ENCODE data around the gene F8A3. TPM values are rescaled to one million over a fixed set of nuclear protein-coding genes. Genes with fewer than 3 reads are reported as not detected.
"Not testable (repeated sequence)": the region's sequence is repeated elsewhere in the genome, so short reads cannot be mapped to it uniquely, and the experiment has no call there.

F8A3 gene
- total RNA-seq, result 27.1 and 27.4 TPM in 2 replicates

DNA sequence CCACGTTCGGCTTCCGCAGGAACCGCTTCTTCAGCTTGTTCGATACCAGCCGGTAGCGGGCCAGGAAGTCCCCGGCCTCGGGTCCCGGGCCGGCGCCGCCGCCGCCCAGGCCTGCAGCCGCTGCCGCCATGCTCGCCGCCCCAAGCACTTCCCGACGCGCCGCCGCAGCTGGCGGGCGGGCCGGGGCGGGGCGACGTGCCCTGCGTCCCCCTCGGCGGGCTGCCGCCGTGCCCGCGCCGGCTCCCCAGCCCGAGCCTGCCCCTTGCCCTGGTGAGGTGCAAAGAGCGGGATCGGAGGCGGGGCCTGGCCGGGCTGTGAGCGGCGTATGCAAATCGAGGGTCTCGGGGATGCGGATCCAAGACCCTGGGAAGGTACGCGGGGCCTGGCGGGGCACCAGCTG is at the start of gene F8A3:
TSS of gene F8A3 (minus strand) at position 150 of the 400 bp plus-strand sequence. CDS start at position 130, 20 bp downstream.
- H3K4me1 Mint-ChIP-seq (ENCODE audit: low read depth); H3K27me3 Mint-ChIP-seq (ENCODE audit: insufficient read depth); H3K9me3 Mint-ChIP-seq; DNase-seq (ENCODE audit: low spot score); intact Hi-C loops (cut with micrococcal nuclease); H3K27ac Mint-ChIP-seq; H3K36me3 Mint-ChIP-seq (ENCODE audit: low read depth); H3K4me3 Mint-ChIP-seq: not testable (repeated sequence)

DNA sequence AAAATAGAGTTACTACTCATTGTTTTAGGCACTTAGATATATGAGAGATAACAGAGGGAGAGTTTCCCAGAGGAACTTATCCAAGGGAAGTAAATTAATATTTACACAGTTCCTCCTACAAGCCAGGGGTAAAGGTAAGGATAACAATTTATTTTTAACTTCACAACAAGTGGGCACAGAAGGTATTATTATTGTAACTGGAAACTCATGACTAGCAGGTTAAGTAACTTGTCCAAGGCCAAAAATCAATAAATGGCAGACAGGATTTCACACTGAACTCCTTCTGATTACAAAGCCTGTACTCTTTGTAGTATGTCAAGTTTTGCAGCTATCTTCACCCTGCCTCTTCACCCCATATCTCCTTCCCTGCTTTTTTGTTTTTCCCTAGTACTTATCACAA is 46.9 kb upstream of the F8A3 start:
- Mint-ChIP-seq H3K4me3 (no peak overlapping the region), H3K4me1 (ENCODE audit: low read depth) (no peaks in the 10 kb centered on the region), H3K36me3 (ENCODE audit: low read depth) (peaks cover 18% of the 10 kb centered on the region), H3K27me3 (ENCODE audit: insufficient read depth) (no peaks in the 10 kb centered on the region), H3K9me3 (no peaks in the 10 kb centered on the region), H3K27ac (no peak overlapping the region)
- no peak for DNase-seq (ENCODE audit: low spot score)
- intact Hi-C loops (cut with micrococcal nuclease), result no loop called here

DNA sequence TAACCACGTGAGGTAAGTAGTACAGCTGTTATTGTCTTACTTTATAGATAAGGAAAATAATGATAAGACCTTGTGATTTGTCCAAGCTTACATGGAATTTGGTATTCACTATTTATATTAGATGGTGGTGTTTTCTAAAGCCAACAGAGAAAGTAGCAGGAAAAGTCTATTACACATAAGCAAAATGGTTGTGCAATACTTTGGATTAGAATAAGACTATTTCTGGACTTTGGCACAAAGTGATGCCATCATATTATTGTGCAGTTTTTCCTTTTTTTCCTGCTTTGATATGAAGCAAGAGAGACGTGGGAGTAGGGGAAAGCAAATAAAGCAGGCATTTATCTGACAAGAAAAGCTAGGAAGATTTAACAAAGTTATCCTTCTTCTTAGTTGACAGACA is 36.7 kb upstream of the F8A3 start:
- H3K9me3 Mint-ChIP-seq; H3K27me3 Mint-ChIP-seq (ENCODE audit: insufficient read depth); H3K4me1 Mint-ChIP-seq (ENCODE audit: low read depth); intact Hi-C loops (cut with micrococcal nuclease); DNase-seq (ENCODE audit: low spot score); H3K4me3 Mint-ChIP-seq; H3K36me3 Mint-ChIP-seq (ENCODE audit: low read depth); H3K27ac Mint-ChIP-seq: not testable (repeated sequence)

DNA sequence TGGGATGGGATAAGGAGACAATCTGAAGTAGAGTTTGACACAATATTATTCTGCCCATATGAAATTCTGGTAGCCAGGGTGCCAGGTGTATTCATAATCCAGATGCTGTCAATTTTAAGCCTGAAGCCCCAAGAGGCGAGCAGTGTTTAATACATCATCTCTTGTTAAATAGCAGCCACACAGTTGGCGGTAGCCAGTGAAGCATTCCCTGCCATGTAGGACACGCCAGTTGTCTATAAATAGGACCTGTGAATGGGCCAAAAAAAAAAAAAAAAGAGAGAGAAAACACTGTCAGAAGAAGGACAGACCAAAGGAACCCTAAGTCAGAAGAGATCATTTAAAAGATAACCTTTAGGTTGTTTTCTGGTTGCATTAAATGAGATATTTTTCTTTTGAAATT is 33.0 kb upstream of the F8A3 start:
- H3K9me3 Mint-ChIP-seq, H3K27ac Mint-ChIP-seq: not testable (repeated sequence)

DNA sequence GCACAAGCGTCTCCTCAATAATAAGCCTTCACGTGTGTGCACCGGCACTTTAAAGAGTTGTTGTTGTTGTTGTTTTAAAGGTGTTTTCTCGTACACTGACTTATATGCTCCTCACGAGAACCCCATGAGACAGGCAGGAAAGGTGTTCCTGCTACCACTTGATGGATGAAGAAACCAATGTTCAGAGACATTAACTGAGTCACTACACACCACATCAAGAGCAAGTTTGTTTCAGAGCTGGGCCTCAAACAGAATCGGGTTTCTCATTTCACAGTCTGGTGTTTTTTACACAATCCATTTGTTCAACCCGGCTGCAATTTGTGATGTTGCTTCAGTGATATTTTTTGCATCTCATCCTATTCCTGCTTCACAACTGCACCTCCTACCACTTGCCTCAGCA is 18.7 kb upstream of the F8A3 start:
- DNase-seq (ENCODE audit: low spot score); H3K4me1 Mint-ChIP-seq (ENCODE audit: low read depth); H3K4me3 Mint-ChIP-seq; intact Hi-C loops (cut with micrococcal nuclease); H3K9me3 Mint-ChIP-seq; H3K27me3 Mint-ChIP-seq (ENCODE audit: insufficient read depth); H3K27ac Mint-ChIP-seq; H3K36me3 Mint-ChIP-seq (ENCODE audit: low read depth): not testable (repeated sequence)

More for the DNA sequence above, 33.0 kb upstream of the F8A3 start:
- H3K4me3 Mint-ChIP-seq; DNase-seq (ENCODE audit: low spot score); H3K4me1 Mint-ChIP-seq (ENCODE audit: low read depth); H3K36me3 Mint-ChIP-seq (ENCODE audit: low read depth); H3K27me3 Mint-ChIP-seq (ENCODE audit: insufficient read depth); intact Hi-C loops (cut with micrococcal nuclease): not testable (repeated sequence)

DNA sequence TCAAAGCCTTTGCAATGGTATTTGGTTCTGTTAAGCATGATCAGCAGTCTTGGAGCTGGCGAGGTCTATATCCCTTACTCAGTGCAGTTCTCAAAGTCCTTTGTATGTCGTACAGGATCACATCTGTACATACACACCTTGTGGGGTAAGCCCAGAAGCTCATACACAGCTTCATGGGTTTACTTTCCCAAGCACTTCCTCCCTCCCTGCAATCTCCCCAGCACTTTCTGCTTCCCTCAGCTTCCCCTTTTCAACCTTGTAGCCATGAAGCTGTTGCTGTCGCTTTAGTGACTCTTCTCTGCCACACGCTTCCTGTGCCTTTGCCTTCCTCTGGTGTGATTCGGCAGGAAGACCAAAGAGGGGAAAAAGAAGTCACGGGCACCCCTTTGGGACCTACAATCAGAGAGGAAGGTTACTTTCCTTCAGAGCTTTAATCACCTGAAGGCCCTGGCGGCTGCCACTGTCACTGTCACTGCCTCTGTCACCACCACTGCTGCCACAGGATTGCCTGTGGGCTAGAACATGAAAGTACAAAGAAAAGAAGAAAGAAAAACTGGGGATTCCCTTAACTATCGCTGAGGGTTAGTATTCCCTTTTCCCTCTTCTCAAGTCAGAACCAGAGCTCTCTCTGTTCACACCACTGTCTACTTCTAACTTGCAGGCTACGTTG is 8.0 kb upstream of the F8A3 start:
- intact Hi-C loops (cut with micrococcal nuclease); H3K4me1 Mint-ChIP-seq (ENCODE audit: low read depth); H3K36me3 Mint-ChIP-seq (ENCODE audit: low read depth); H3K27me3 Mint-ChIP-seq (ENCODE audit: insufficient read depth); H3K27ac Mint-ChIP-seq; DNase-seq (ENCODE audit: low spot score); H3K4me3 Mint-ChIP-seq; H3K9me3 Mint-ChIP-seq: not testable (repeated sequence)

DNA sequence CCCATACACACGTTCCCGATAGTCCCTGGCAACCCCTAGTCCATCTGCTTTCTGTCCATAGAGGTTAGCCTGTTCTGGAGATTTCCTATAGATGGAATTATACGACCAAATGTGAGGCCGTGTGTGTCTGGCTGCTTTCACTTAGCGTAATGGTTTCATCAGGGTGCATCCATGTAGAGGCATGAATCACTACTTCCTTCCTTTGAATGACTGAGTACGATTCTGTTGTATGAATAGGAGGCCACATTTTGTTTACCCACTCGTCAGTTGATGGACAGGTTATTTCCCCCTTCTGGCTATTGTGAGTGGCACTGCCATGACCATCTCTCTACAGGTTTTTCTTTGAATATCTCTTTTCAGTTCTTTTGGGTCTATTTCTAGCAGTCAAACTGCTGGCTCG is 2.1 kb upstream of the F8A3 start:
- intact Hi-C loops (cut with micrococcal nuclease); H3K27me3 Mint-ChIP-seq (ENCODE audit: insufficient read depth); H3K27ac Mint-ChIP-seq; H3K4me3 Mint-ChIP-seq; DNase-seq (ENCODE audit: low spot score); H3K4me1 Mint-ChIP-seq (ENCODE audit: low read depth); H3K36me3 Mint-ChIP-seq (ENCODE audit: low read depth); H3K9me3 Mint-ChIP-seq: not testable (repeated sequence)

DNA sequence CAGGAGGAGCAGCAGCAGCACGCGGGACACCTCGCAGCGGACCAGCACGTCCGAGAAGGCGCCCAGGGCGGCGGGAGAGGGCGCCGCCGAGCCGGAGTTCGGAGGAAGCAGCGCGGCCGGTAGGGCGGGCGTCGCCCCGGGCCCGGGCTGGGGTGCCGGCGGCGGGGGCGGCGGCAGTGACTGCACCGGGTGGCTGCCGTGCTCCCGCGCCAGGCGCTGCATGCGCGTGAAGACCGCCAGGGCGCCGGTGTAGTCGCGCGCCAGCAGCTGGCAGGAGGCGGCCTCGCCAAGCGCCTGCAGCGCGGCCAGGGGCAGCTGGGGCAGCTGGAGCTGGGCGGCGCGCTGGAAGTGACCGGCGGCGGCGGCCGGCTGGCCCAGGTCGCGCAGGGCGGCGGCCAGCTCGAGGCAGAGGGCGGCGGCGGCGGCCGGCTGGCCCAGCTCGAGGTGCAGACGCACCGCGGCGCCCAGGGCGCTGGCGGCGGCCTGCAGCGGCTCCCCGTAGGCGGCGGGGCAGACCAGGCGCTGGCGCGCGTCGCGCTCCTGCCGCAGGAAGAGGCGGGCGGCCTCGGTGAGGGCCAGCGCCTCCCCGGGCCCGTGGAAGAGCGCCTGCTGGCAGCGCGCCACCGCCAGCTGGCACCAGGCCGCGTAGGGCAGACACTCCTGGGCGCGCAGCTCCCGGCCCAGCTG is 516 bp downstream of the F8A3 start:
- DNase-seq (ENCODE audit: low spot score); intact Hi-C loops (cut with micrococcal nuclease); H3K27ac Mint-ChIP-seq; H3K4me3 Mint-ChIP-seq; H3K9me3 Mint-ChIP-seq; H3K36me3 Mint-ChIP-seq (ENCODE audit: low read depth); H3K27me3 Mint-ChIP-seq (ENCODE audit: insufficient read depth); H3K4me1 Mint-ChIP-seq (ENCODE audit: low read depth): not testable (repeated sequence)

DNA sequence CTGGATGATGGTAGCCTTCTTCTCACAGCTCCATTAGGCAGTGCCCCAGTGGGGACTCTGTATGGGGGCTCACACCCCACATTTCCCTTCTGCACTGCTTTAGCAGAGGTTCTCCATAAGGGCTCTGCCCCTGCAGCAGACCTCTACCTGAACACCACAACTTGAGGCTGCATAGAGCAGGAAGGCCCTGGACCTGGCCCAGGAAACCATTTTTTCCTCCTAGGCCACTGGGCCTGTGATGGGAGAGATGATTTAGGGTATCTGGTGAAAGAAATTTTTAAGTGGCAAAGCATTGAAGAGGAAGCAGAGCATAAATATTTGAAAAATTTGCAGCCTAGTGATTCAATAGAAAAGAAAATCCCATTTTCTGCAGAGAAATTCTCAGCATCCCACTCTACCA is 17.3 kb downstream of the F8A3 start:
- H3K27me3 Mint-ChIP-seq (ENCODE audit: insufficient read depth), result no peaks in the 10 kb centered on the region
- H3K4me3 Mint-ChIP-seq, result no peak overlapping the region
- DNase-seq (ENCODE audit: low spot score), result no peak
- H3K27ac Mint-ChIP-seq, result no peak overlapping the region
- H3K36me3 Mint-ChIP-seq (ENCODE audit: low read depth), result no peaks in the 10 kb centered on the region
- no peaks in the 10 kb centered on the region for H3K4me1 Mint-ChIP-seq (ENCODE audit: low read depth)
- H3K9me3 Mint-ChIP-seq, result peaks cover 34% of the 10 kb centered on the region
- intact Hi-C loops (cut with micrococcal nuclease), result no loop called here

DNA sequence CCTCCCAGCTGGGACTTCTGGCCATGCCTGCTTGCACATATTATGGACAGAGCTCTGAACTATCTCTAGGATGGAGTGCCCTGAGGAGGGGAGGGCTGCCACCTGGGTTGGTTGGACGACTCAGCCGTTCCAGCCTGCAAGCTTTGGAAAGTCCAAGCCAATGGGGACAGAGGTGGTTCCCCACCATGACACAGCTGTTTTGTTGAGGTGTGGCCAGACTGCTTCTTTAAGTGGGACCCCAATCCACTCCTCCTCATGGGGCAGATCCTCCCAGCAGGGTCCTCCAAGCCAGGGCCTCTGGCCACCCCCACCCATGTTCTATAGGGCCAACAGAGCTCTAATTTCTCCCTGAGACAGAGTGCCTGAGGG is 22.7 kb downstream of the F8A3 start:
- intact Hi-C loops (cut with micrococcal nuclease), result no loop called here
- H3K4me1 Mint-ChIP-seq (ENCODE audit: low read depth), result no peaks in the 10 kb centered on the region
- no peak overlapping the region for H3K27ac Mint-ChIP-seq
- no peaks in the 10 kb centered on the region for H3K27me3 Mint-ChIP-seq (ENCODE audit: insufficient read depth)
- H3K36me3 Mint-ChIP-seq (ENCODE audit: low read depth), result no peaks in the 10 kb centered on the region
- no peak for DNase-seq (ENCODE audit: low spot score)
- peaks cover 13% of the 10 kb centered on the region for H3K9me3 Mint-ChIP-seq
- H3K4me3 Mint-ChIP-seq, result no peak overlapping the region

DNA sequence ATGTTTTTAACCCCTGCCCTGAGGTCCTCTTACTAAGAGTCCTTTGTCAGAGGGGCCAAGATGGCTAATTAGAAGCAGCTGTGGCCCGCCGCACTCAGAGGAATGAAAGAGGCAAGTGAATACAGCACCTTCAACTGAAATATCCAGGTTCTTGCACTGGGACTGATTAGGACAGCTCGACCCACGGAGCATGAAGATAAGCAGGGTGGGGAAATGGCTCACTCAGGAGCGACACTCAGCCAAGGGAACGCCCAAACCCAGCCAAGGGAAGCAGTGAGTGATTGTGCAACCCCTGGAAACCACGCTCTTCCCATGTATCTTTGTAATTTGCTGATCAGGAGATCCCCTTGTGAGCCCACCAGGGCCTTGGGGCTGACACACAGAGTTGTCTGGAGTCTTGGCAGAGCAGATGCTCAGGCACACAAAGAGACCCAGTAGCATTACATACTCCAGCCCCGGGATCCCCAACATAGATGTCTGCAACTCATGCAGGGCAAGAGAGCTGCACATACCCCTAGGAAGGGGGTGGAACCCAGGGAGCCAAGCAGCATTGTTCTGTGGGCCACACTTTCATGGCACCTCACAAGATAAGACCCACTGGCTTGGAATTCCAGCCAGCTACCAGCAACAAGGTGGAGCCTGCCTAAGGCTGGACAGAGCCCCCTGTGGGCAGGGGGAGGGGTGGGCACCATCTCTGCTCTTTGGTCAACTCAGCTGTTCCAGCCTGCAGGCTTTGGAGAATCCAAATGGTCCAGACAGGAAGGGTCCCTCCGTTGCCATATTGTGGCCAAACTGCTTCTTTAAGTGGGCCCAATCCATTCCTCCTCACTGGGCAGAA is 23.3 kb downstream of the F8A3 start:
- DNase-seq (ENCODE audit: low spot score), result no peak
- intact Hi-C loops (cut with micrococcal nuclease), result no loop called here
- Mint-ChIP-seq H3K36me3 (ENCODE audit: low read depth) (no peaks in the 10 kb centered on the region), H3K27me3 (ENCODE audit: insufficient read depth) (no peaks in the 10 kb centered on the region), H3K4me1 (ENCODE audit: low read depth) (no peaks in the 10 kb centered on the region), H3K9me3 (peaks cover 7% of the 10 kb centered on the region), H3K4me3 (no peak overlapping the region), H3K27ac (no peak overlapping the region)

DNA sequence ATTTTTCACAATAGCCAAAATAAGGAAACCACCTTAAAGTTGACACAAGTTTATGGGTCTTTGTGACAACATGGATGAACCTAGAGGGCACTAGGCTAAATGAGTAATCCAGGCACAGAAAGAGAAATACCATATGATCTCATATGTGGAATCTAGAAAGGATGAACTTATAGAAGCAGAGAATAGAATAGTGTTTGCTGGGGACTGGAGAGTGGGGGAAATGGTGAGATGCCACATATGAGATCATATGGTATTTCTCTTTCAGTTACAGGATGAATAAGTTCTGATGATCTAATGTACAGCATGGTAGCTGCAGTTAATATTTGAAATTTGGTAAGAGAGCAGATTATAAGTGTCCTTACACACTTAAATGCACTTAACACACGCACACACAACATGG is 40.7 kb downstream of the F8A3 start:
- no peak overlapping the region for H3K27ac Mint-ChIP-seq

More for the DNA sequence above, 40.7 kb downstream of the F8A3 start:
- intact Hi-C loops (cut with micrococcal nuclease), result no loop called here
- H3K27me3 Mint-ChIP-seq (ENCODE audit: insufficient read depth), result no peaks in the 10 kb centered on the region
- peaks cover 7% of the 10 kb centered on the region for H3K9me3 Mint-ChIP-seq
- H3K4me3 Mint-ChIP-seq, result no peak overlapping the region
- no peak for DNase-seq (ENCODE audit: low spot score)
- H3K4me1 Mint-ChIP-seq (ENCODE audit: low read depth), result no peaks in the 10 kb centered on the region
- no peaks in the 10 kb centered on the region for H3K36me3 Mint-ChIP-seq (ENCODE audit: low read depth)
